Activated naive CD8-positive, alpha-beta T cell (primary cell): ENCODE data around the gene DISC1.
"Not testable (repeated sequence)": the region's sequence is repeated elsewhere in the genome, so short reads cannot be mapped to it uniquely, and the experiment has no call there.

ENCODE experiments used
- H3K27ac Mint-ChIP-seq: one replicate; pipeline ENCODE4 v1.8.0; 2021; ENCODE audit warnings: mixed read lengths
- H3K27me3 Mint-ChIP-seq: one replicate; pipeline ENCODE4 v1.8.0; 2021; ENCODE audit warnings: mixed read lengths
- H3K36me3 Mint-ChIP-seq: one replicate; pipeline ENCODE4 v1.8.0; 2021; ENCODE audit warnings: mixed read lengths
- H3K4me1 Mint-ChIP-seq: one replicate; pipeline ENCODE4 v1.8.0; 2021; ENCODE audit warnings: low read depth, mixed read lengths
- H3K4me3 Mint-ChIP-seq: one replicate; pipeline ENCODE4 v1.8.0; 2021; ENCODE audit warnings: mild to moderate bottlenecking, mixed read lengths
- H3K9me3 Mint-ChIP-seq: one replicate; pipeline ENCODE4 v1.8.0; 2021; ENCODE audit warnings: low read depth, mixed read lengths

Gene DISC1

GRCh38 chr1:231940116-231940515 is 313.5 kb downstream of the DISC1 start:
- H3K9me3 Mint-ChIP-seq, result no peaks in the 10 kb centered on the region
- no peak overlapping the region for H3K4me3 Mint-ChIP-seq
- no peak overlapping the region for H3K27ac Mint-ChIP-seq
- no peaks in the 10 kb centered on the region for H3K4me1 Mint-ChIP-seq
- no peaks in the 10 kb centered on the region for H3K27me3 Mint-ChIP-seq
- peaks cover 23% of the 10 kb centered on the region for H3K36me3 Mint-ChIP-seq

DNA sequence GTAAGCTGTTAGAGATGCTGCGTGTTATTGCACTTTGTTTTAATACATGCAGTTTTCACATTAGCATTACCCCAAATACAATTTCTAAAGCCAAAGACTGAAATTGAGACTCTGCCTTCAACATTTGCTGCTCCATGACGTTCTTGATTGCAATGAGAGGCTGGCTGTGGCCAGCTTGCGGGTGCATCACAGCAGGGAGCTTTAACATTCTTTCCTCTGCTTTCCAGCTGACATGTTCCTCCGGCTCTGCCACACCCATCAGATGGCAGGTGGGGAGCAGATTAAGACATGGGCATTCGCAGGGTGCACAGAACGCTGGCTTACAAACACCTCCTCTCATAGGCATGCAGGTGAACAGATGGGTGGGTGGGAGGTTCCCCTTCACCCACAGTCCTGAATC is 314.1 kb downstream of the DISC1 start:
- Mint-ChIP-seq H3K27me3 (no peaks in the 10 kb centered on the region), H3K4me3 (no peak overlapping the region), H3K27ac (no peak overlapping the region), H3K36me3 (peaks cover 28% of the 10 kb centered on the region), H3K4me1 (no peaks in the 10 kb centered on the region), H3K9me3 (no peaks in the 10 kb centered on the region)

GRCh38 chr1:231943084-231943483 is 316.5 kb downstream of the DISC1 start:
- Mint-ChIP-seq H3K27ac (no peak overlapping the region), H3K27me3 (no peaks in the 10 kb centered on the region), H3K4me3 (no peak overlapping the region)

GRCh38 chr1:231948102-231948501 is 321.5 kb downstream of the DISC1 start:
- H3K9me3 Mint-ChIP-seq, H3K27me3 Mint-ChIP-seq, H3K4me3 Mint-ChIP-seq, H3K27ac Mint-ChIP-seq, H3K4me1 Mint-ChIP-seq: not testable (repeated sequence)
- H3K36me3 Mint-ChIP-seq, result peaks cover 22% of the 10 kb centered on the region

More at GRCh38 chr1:231943084-231943483, 316.5 kb downstream of the DISC1 start:
- peaks cover 30% of the 10 kb centered on the region for H3K36me3 Mint-ChIP-seq
- H3K9me3 Mint-ChIP-seq, result peaks cover 6% of the 10 kb centered on the region
- H3K4me1 Mint-ChIP-seq, result no peaks in the 10 kb centered on the region

DNA sequence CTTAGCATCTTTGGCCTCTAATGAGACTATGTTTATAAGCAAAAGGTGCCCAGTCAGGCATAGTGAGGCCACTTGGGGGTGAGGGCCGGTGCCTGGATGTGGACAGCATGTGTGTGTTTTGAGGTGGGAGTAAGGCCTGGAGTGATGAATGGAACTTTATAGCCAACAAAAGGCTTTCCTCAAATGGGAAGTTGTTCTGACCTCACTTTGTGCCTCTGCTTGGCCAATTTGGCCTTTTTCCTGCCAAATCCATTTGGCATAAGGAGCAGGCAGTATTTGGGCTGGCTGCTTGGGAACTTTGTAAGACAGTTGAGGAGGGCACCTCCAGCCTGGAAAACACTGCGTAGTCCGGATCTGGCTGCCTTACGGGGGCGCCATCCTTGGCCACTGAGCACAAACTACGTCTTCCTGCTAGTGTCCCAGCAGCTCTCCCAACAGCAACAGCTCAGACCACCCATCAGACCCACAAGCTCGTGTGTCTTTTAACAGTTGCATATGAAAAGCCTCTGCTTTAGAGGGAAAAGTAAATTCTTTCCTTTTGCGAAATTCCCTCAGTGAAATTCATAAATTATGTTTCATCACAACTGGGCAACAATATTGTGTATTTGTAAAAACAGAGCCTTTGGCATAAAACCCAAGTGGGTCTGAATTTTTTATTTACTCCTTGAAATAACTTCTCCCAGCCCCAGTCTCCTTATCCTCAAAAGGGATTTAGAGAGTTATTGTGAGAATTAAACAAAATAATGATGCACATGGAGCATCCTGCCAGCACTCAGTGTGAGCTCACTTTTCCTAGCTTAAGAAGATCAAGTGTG is 322.9 kb downstream of the DISC1 start:
- Mint-ChIP-seq H3K27me3 (no peaks in the 10 kb centered on the region), H3K4me3 (no peak overlapping the region), H3K4me1 (peaks cover 2% of the 10 kb centered on the region), H3K27ac (no peak overlapping the region), H3K9me3 (peaks cover 6% of the 10 kb centered on the region), H3K36me3 (peaks cover 24% of the 10 kb centered on the region)

DNA sequence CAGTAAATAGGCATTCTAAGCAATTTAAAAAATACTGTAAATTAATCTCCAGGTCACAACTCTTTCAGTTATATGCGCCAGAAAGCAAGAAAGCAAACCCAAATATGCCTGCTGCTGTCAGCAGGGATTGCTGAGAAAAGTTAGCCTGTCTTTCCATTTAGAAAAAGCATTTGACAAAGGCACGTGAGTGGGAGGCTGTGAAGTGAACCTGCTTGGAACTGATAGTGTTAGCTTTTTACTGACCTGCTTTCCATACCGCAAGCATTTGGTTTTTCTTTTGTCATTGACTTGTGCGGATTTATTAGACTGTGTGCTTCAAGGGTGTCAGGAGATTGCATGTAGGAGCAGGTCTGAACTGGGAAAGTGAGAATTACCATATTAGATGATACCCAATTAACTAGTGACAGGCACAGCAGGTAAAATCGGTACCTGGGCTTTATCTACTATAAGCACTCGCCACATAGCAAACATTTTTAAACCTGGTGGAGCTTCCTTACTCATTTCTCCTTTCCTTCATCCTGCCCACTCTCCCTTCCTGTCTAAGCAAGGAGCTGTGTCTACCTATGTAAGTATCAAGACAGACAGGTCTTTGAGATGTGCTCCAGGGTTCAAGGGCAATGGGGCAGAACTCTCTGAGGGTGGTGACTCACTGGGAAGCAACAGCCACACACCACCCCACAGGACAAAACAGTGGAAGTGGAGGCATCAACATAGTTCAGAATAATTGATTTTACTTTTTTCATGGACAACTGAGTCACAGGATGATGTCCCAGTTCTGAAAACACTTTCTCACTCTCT is 323.9 kb downstream of the DISC1 start:
- Mint-ChIP-seq H3K9me3 (peaks cover 6% of the 10 kb centered on the region), H3K27me3 (no peaks in the 10 kb centered on the region), H3K27ac (no peak overlapping the region), H3K4me1 (peaks cover 2% of the 10 kb centered on the region), H3K36me3 (peaks cover 19% of the 10 kb centered on the region), H3K4me3 (no peak overlapping the region)

DNA sequence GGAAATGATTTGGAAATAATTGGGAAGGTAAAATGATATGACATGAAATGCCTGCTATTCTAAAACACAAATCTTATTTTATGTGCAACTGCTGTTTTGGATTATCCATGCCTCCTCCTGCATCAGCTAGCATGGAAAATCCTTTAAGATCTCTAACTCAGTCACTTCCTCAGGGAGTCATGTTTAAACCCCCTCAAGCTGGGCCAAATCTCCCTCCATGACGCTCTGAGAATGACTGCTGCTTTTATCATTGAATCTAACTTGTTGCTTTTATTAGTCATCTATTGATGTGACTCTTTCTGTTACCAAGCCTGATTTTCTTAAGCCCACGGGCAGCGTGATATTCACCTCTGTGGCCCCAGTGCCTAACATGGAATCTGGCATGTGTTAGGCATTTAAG is 324.8 kb downstream of the DISC1 start:
- no peak overlapping the region for H3K4me3 Mint-ChIP-seq
- peaks cover 19% of the 10 kb centered on the region for H3K36me3 Mint-ChIP-seq
- H3K27me3 Mint-ChIP-seq, result no peaks in the 10 kb centered on the region
- H3K9me3 Mint-ChIP-seq, result peaks cover 6% of the 10 kb centered on the region
- peaks cover 2% of the 10 kb centered on the region for H3K4me1 Mint-ChIP-seq
- H3K27ac Mint-ChIP-seq, result no peak overlapping the region

DNA sequence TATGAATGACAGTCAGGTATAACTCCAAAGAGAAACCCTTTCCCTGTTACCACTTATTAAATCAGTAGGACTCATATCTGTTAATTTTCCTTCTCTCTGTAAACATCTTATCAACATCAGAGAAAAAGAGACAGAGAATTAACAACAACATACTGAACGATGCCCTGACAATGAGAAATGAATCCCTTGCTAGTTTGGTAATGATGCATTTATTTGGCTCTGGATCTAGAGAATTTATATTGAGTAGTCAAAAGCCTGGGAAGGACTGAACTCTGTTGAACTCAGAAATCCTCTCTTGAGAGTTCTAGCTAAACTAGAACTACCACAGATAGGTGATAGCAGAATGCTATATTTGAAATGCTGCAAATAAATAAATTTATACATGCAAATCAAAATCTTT is 325.6 kb downstream of the DISC1 start:
- no peak overlapping the region for H3K4me3 Mint-ChIP-seq

GRCh38 chr1:231953660-231954059 is 327.1 kb downstream of the DISC1 start:
- Mint-ChIP-seq H3K4me1 (peaks cover 2% of the 10 kb centered on the region), H3K27ac (no peak overlapping the region), H3K27me3 (no peaks in the 10 kb centered on the region)

More for the DNA sequence above, 325.6 kb downstream of the DISC1 start:
- Mint-ChIP-seq H3K27ac (no peak overlapping the region), H3K9me3 (peaks cover 3% of the 10 kb centered on the region), H3K36me3 (peaks cover 20% of the 10 kb centered on the region), H3K4me1 (peaks cover 2% of the 10 kb centered on the region), H3K27me3 (no peaks in the 10 kb centered on the region)

GRCh38 chr1:231954751-231955150 is 328.2 kb downstream of the DISC1 start:
- peaks cover 27% of the 10 kb centered on the region for H3K36me3 Mint-ChIP-seq
- H3K4me1 Mint-ChIP-seq, result peaks cover 2% of the 10 kb centered on the region
- H3K27ac Mint-ChIP-seq, result no peak overlapping the region
- no peaks in the 10 kb centered on the region for H3K27me3 Mint-ChIP-seq
- no peak overlapping the region for H3K4me3 Mint-ChIP-seq
- H3K9me3 Mint-ChIP-seq, result peaks cover 3% of the 10 kb centered on the region

More at GRCh38 chr1:231953660-231954059, 327.1 kb downstream of the DISC1 start:
- H3K9me3 Mint-ChIP-seq, result peaks cover 3% of the 10 kb centered on the region
- peaks cover 22% of the 10 kb centered on the region for H3K36me3 Mint-ChIP-seq
- H3K4me3 Mint-ChIP-seq, result no peak overlapping the region

- Mint-ChIP-seq H3K36me3 (peaks cover 34% of the 10 kb centered on the region), H3K4me1 (no peaks in the 10 kb centered on the region), H3K9me3 (peaks cover 3% of the 10 kb centered on the region), H3K27ac (no peak overlapping the region), H3K27me3 (no peaks in the 10 kb centered on the region), H3K4me3 (no peak overlapping the region)
These were observed 330.8 kb downstream of the DISC1 start for GRCh38 chr1:231957359-231957758.

GRCh38 chr1:231958448-231958847 is 331.9 kb downstream of the DISC1 start:
- Mint-ChIP-seq H3K36me3 (peaks cover 35% of the 10 kb centered on the region), H3K4me3 (no peak overlapping the region), H3K27me3 (no peaks in the 10 kb centered on the region), H3K9me3 (peaks cover 3% of the 10 kb centered on the region), H3K27ac (no peak overlapping the region), H3K4me1 (no peaks in the 10 kb centered on the region)

GRCh38 chr1:231959225-231959884 is 332.8 kb downstream of the DISC1 start:
- Mint-ChIP-seq H3K9me3 (peaks cover 3% of the 10 kb centered on the region), H3K27me3 (no peaks in the 10 kb centered on the region), H3K4me3 (no peak overlapping the region), H3K36me3 (peaks cover 35% of the 10 kb centered on the region), H3K4me1 (no peaks in the 10 kb centered on the region), H3K27ac (no peak overlapping the region)

- not testable (repeated sequence) for H3K27ac Mint-ChIP-seq, H3K4me1 Mint-ChIP-seq, H3K4me3 Mint-ChIP-seq, H3K9me3 Mint-ChIP-seq, H3K27me3 Mint-ChIP-seq
- peaks cover 39% of the 10 kb centered on the region for H3K36me3 Mint-ChIP-seq
These were observed 335.2 kb downstream of the DISC1 start for GRCh38 chr1:231961801-231962200.

- no peak overlapping the region for H3K27ac Mint-ChIP-seq
- peaks cover 35% of the 10 kb centered on the region for H3K36me3 Mint-ChIP-seq
- H3K4me1 Mint-ChIP-seq, result no peaks in the 10 kb centered on the region
- no peaks in the 10 kb centered on the region for H3K27me3 Mint-ChIP-seq
- H3K9me3 Mint-ChIP-seq, result no peaks in the 10 kb centered on the region
- H3K4me3 Mint-ChIP-seq, result no peak overlapping the region
These were observed 336.0 kb downstream of the DISC1 start for GRCh38 chr1:231962636-231963035.
